Subcutaneous adipose tissue (tissue), 4 donors: ENCODE measurements around the gene ZNF101. TPM values are rescaled to one million over a fixed set of nuclear protein-coding genes. Genes with fewer than 3 reads are reported as not detected.

Source experiments
- CTCF ChIP-seq: fragments of 450-650 bp; IDR thresholded peaks from one replicate; pipeline ENCODE4 v1.5.1; 2016; ENCODE audit warnings: low read depth, mild to moderate bottlenecking, control low read depth, antibody characterized with exemption, moderate library complexity
- total RNA-seq, 4 donors: library from RNA; depleted of rRNA; stranded (reverse); fragments of >200 nt; gene quantifications; one replicate each; pipeline ENCODE4 v1.1.0, GENCODE V29; 2016

Gene ZNF101
- total RNA-seq, 4 donors from 2014 or later, result 4.5 to 11.6 (median 5.6) TPM

GRCh38 chr19:19687090-19687489 is 18.5 kb downstream of the ZNF101 start:
- no peak for TF ChIP-seq CTCF

DNA sequence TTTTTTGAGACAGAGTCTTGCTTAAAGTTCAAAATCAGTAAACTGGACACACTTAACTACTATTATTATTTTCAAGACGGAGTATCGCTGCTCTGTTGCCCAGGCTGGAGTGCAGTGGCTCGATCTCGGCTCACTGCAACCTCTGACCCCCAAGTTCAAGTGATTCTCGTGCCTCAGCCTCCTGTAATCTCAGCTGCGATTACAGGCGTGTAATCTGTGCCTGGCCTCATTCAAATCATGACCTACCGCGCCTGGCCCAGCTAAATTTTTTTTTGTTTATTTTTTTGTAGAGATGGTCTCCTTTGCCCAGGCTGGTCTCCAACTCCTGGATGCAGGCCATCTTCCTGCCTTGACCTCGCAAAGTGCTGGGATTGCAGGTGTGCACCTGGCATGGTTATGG is 23.0 kb downstream of the ZNF101 start:
- no peak for TF ChIP-seq CTCF

GRCh38 chr19:19696386-19696785 is 27.7 kb downstream of the ZNF101 start:
- no peak for TF ChIP-seq CTCF

- TF ChIP-seq CTCF, result no peak
These were observed 28.9 kb downstream of the ZNF101 start for GRCh38 chr19:19697589-19697988.

DNA sequence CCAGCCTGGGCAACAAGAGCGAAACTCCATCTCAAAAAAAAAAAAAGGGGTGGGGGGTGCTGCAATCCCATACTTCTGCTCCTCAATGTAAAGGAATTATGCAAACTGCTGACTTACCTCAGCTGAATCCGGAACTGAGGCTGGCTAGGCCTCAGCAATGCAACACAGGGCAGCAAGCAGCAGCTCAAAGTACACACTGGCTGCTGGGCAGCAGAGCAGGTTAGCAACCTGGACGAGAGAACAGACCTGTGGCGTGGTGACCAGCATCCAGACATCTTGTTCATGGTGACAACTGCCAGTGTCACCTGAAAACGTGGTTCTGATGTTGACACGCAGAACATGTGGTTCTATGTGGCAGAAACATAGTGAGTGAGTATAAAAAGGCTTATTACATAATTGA is 36.2 kb downstream of the ZNF101 start:
- no peak for TF ChIP-seq CTCF

- no peak for TF ChIP-seq CTCF
These were observed 41.9 kb downstream of the ZNF101 start for GRCh38 chr19:19710506-19710905.

DNA sequence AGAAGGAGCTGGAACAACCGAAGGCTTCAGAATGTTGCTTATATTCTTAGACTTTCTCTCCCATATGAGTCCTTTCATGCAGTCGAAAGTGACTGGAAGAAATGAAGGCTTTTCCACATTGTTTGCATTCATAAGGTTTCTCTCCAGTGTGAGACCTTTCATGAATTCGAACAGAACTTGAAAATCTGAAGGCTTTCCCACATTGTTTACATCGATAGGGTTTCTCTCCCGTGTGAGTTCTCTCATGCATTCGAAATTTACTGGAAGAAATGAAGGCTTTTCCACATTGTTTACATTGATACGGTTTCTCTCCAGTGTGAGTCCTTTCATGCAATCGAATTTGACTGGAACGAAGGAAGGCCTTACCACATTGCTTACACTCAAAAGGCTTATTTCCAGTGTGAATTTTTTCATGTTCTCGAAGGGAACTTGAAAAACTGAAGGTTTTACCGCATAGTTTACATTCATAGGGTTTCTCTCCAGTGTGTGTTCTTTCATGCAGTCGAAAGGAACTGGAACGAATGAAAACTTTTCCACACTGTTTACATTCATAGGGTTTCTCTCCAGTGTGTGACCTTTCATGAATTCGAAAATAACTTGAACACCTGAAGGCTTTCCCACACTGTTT is 42.8 kb downstream of the ZNF101 start:
- no peak for TF ChIP-seq CTCF
